CD4-positive, CD25-positive, alpha-beta regulatory T cell (primary cell): ENCODE data around the gene HRH2. TPM values are rescaled to one million over a fixed set of nuclear protein-coding genes. Genes with fewer than 3 reads are reported as not detected.

ENCODE experiments used
- ATAC-seq, 2 donors: fragments of 150-1000 bp; cut with Tn5 transposase; one replicate each; pipeline ENCODE4 v1.10.0; 2021; ENCODE audit warnings: low read depth in 2 of 2, moderate number of reproducible peaks in 2 of 2, moderate library complexity in 1 of 2
- DNase-seq, 3 donors: peaks; one replicate each; pipeline versions ENCODE4 v3.0.0 to v3.0.0-alpha.2; 2012 to 2022; ENCODE audit warnings: mixed read lengths in 1 of 3
- H3K27ac ChIP-seq: one replicate; pipeline ENCODE4 v1.7.0; 2013; ENCODE audit warnings: mild to moderate bottlenecking, low read length; ENCODE audit not compliant: insufficient read depth, poor library complexity, severe bottlenecking
- H3K27me3 ChIP-seq: one replicate; pipeline ENCODE4 v1.7.0; 2013; ENCODE audit warnings: low read length; ENCODE audit not compliant: control insufficient read depth, insufficient read depth
- H3K36me3 ChIP-seq: one replicate; pipeline ENCODE4 v1.7.0; 2013; ENCODE audit warnings: mild to moderate bottlenecking, low read length, moderate library complexity; ENCODE audit not compliant: control insufficient read depth, insufficient read depth
- H3K4me1 ChIP-seq: 2 replicates; pipeline ENCODE4 v1.7.0; 2013; ENCODE audit warnings: mild to moderate bottlenecking, low read length; ENCODE audit not compliant: insufficient read depth, control insufficient read depth, poor library complexity, severe bottlenecking
- H3K4me3 ChIP-seq: one replicate; pipeline ENCODE4 v1.7.0; 2013; ENCODE audit warnings: low read depth, mild to moderate bottlenecking, low read length, moderate library complexity
- H3K9me3 ChIP-seq, 2 experiments: 1 replicate in 1 of 2; 2 replicates in 1 of 2; pipeline ENCODE4 v1.7.0; 2013; ENCODE audit warnings: low read length in 2 of 2, mild to moderate bottlenecking in 1 of 2, moderate library complexity in 1 of 2; ENCODE audit not compliant: control insufficient read depth in 2 of 2
- H3K27ac Mint-ChIP-seq, 3 donors: one replicate each; pipeline ENCODE4 v1.8.0; 2020 to 2022; ENCODE audit warnings: mild to moderate bottlenecking in 3 of 3, mixed read lengths in 3 of 3, moderate library complexity in 2 of 3
- H3K27me3 Mint-ChIP-seq: one replicate; pipeline ENCODE4 v1.8.0; 2022; ENCODE audit warnings: mild to moderate bottlenecking, mixed read lengths
- H3K36me3 Mint-ChIP-seq: one replicate; pipeline ENCODE4 v1.8.0; 2020; ENCODE audit warnings: mixed read lengths
- H3K4me1 Mint-ChIP-seq, 4 donors: one replicate each; pipeline ENCODE4 v1.8.0; 2020 to 2022; ENCODE audit warnings: mixed read lengths in 4 of 4, mild to moderate bottlenecking in 1 of 4
- H3K4me3 Mint-ChIP-seq, 4 donors: one replicate each; pipeline ENCODE4 v1.8.0; 2020 to 2022; ENCODE audit warnings: mild to moderate bottlenecking in 4 of 4, mixed read lengths in 4 of 4, moderate library complexity in 3 of 4
- H3K9me3 Mint-ChIP-seq, 7 donors: one replicate each; pipeline ENCODE4 v1.8.0; 2020 to 2022; ENCODE audit warnings: mixed read lengths in 7 of 7, mild to moderate bottlenecking in 3 of 7, moderate library complexity in 2 of 7
- polyA plus RNA-seq, 4 donors: library from polyadenylated mRNA; unstranded; fragments of 300-500 nt; fragmentation: Illumina TruSeq; gene quantifications; one replicate each; pipeline ENCODE4 v1.2.3, GENCODE V29; 2021
- total RNA-seq: library from RNA; stranded (reverse); gene quantifications from one replicate; pipeline ENCODE4 v1.2.3, GENCODE V29; 2022

The HRH2 gene
- total and polyA plus RNA-seq, 5 donors from 2014 or later, result 1.6 to 7.0 (median 2.1) TPM

DNA sequence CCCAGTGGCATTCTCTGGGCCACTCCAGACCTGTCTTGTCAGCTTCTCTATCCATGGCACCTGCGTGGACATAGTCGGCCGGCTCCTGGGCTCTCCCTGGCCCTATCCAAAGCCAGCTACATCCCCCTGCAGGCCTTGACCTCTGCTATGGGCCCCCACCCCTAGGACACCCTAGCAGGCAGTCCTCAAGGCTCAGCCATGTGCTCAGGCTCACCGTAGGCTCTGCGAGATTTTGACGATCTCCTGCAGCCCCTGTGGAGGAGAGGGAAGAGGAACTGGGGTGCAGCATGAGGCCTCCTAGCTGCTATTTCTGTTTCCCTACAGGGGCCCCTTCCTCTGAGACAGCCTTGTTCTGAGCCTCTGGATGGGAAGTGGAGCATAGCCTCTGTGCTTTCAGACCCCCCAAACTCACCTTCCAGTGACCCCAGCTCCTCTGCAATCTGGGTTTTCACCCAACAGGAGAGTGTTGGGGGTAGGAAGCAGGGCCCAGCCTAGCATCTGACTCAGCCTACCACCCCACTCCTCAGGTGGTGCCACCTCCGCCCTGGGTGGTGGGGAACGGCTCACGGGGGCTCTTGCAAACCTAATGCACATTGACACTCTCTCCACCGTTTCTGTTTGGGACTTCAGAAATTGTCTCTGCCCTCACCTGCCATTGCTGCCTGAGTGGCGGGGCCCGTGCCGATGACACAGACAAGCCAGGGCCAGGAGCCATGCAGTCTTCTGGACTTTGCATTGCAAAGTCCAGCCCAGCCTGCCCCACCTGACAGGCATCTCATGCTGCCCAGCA, 36.7 kb downstream of the HRH2 start:
- H3K9me3 ChIP-seq, result no peaks in the 10 kb centered on the region
- H3K4me1 ChIP-seq, result peaks cover 14% of the 10 kb centered on the region
- Mint-ChIP-seq H3K27ac (peak overlapping the region in 2 of 3 donors; percentile 82 to 91), H3K4me1 (peaks cover 4 to 38% (median 25%) of the 10 kb centered on the region in 4 donors), H3K9me3 (no peaks in the 10 kb centered on the region), H3K4me3 (no peak overlapping the region), H3K36me3 (peaks cover 12% of the 10 kb centered on the region), H3K27me3 (no peaks in the 10 kb centered on the region)
- no peak for ATAC-seq
- H3K4me3 ChIP-seq, result no peak overlapping the region
- no peak for DNase-seq
- H3K27ac ChIP-seq, result no peak overlapping the region
- no peaks in the 10 kb centered on the region for H3K27me3 ChIP-seq
- no peaks in the 10 kb centered on the region for H3K36me3 ChIP-seq

DNA sequence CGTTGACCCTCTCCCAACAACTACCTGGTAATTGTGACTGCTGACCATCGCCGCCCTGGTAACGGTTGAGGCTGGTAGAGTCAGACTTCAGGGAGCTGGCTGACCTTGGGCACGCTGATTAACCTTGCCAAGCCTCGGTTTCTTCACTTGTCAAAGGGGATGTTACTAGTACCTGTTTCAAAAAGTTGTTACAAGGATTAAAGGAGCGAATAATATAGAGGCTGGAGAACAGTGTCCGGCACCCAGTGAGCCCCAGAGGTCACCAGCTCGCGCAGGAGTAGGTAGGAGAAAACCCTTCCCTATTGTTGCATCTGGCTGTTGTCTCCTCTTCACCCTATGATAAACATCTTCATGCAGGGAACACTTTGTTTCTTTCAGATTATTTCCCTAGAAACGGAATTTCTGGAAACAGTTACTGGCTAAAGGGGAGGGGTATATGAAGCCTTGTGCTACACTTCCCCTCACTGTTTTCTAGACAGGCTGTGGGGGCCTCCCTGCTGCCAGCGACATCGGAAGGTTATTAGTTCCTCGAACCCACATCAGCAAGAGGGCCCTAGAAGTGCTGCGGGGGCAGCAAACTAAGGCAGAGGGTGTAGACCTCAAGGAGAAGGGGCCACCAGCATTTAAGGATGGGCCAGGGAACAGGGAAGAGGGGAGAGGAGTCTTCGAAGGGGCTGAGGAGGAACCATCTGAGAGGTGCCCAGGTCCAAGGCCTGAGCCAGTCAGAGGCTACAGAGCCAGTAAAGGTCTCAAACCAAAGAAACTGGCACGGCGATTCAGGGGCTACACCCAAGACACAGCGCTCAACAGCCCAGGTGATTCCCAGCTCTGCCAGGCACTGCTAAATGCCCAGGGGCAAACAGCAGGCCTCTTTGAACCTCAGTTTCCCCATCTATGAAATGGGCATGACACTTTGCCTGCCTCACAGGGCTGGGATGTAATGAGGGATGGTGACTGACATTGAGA, 37.6 kb downstream of the HRH2 start:
- H3K36me3 ChIP-seq, result no peaks in the 10 kb centered on the region
- ATAC-seq, result no peak

DNA sequence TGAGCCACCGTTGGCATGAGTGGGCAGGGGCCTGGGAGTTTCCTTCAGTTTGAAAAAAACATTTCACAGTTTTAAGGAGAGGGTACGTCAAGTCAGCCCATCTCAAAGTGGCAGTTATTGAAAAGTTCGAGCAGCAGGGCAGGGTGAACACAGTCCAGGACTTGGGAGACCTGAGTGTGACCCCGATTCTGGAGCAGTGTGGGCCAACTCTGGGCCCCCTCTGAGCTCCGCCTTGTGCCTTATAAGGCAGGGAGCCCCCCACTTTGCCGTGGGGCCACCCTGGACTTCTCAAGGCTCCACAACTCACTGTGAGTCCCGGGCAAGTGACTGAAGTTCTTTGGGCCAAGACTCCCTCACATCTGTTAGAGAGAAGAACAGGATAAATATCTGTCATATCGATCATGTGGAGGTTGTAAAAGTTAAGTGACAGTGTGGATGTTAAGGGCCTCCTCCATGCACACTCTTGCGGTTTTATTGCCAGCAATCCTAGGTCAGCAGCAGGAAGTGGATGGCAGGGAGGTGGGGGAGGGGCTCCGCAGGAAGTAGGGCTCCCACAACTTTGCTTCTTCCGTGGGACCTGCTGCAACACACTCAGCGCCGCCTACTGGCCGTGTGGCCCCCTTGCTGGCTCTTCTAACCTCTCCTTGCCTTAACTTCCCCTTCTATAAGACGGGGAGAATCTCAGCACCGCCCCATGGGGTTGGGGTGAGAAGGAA, 38.4 kb downstream of the HRH2 start:
- H3K27ac Mint-ChIP-seq, result peak overlapping the region; percentile 82 to 97 (median 89)
- peak overlapping the region; percentile 14 for H3K27ac ChIP-seq
- peaks cover 4 to 30% (median 22%) of the 10 kb centered on the region in 4 donors for H3K4me1 Mint-ChIP-seq
- H3K4me1 ChIP-seq, result peaks cover 14% of the 10 kb centered on the region
- no peaks in the 10 kb centered on the region for H3K9me3 ChIP-seq
- no peaks in the 10 kb centered on the region for H3K27me3 ChIP-seq
- DNase-seq (peak; percentile 44 to 88 (median 66)), ATAC-seq (peak; percentile 66 to 82)
- H3K36me3 Mint-ChIP-seq, result peaks cover 11% of the 10 kb centered on the region
- no peaks in the 10 kb centered on the region for H3K27me3 Mint-ChIP-seq
- H3K36me3 ChIP-seq, result no peaks in the 10 kb centered on the region
- H3K4me3 ChIP-seq, result peak overlapping the region; percentile 50
- no peaks in the 10 kb centered on the region for H3K9me3 Mint-ChIP-seq
- H3K4me3 Mint-ChIP-seq, result peak overlapping the region; percentile 27 to 82 (median 41)

More for the DNA sequence above, 37.6 kb downstream of the HRH2 start:
- no peak overlapping the region for H3K4me3 ChIP-seq
- H3K27ac ChIP-seq, result peak overlapping the region; percentile 14
- Mint-ChIP-seq H3K27ac (peak overlapping the region; percentile 82 to 97 (median 91)), H3K4me3 (peak overlapping the region in 2 of 4 donors; percentile 34 to 82), H3K4me1 (peaks cover 4 to 37% (median 25%) of the 10 kb centered on the region in 4 donors), H3K36me3 (peaks cover 14% of the 10 kb centered on the region), H3K27me3 (no peaks in the 10 kb centered on the region), H3K9me3 (no peaks in the 10 kb centered on the region)
- DNase-seq, result no peak
- H3K4me1 ChIP-seq, result peaks cover 14% of the 10 kb centered on the region
- no peaks in the 10 kb centered on the region for H3K9me3 ChIP-seq
- H3K27me3 ChIP-seq, result no peaks in the 10 kb centered on the region

DNA sequence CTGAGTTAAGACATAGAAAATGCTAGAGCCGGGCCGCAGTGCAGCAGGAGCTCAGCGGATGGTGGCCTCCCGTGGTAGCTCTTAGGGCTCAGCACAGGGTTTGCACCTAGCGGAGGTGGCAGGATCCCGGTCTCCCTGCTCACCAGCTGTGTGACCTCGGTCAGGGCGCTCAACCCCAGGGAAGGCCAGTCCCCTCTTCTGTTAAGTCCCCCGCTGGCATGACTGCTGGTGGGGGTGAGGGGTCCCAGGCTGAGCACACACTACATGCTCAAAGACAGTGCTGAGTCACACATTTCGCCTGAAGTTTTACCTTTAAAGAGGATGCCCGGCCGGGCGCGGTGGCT, 39.0 kb downstream of the HRH2 start:
- DNase-seq, result no peak
- H3K27ac Mint-ChIP-seq, result peak overlapping the region in 2 of 3 donors; percentile 82 to 89
- Histone ChIP-seq H3K4me3 (no peak overlapping the region), H3K27ac (peak overlapping the region; percentile 14), H3K36me3 (no peaks in the 10 kb centered on the region), H3K27me3 (no peaks in the 10 kb centered on the region), H3K9me3 (no peaks in the 10 kb centered on the region), H3K4me1 (peaks cover 14% of the 10 kb centered on the region)
- ATAC-seq, result no peak
- H3K4me1 Mint-ChIP-seq, result peaks cover 4 to 30% (median 22%) of the 10 kb centered on the region in 4 donors
- peak overlapping the region in 1 of 4 donors; percentile 82 for H3K4me3 Mint-ChIP-seq
- no peaks in the 10 kb centered on the region for H3K9me3 Mint-ChIP-seq
- no peaks in the 10 kb centered on the region for H3K27me3 Mint-ChIP-seq
- peaks cover 11% of the 10 kb centered on the region for H3K36me3 Mint-ChIP-seq

DNA sequence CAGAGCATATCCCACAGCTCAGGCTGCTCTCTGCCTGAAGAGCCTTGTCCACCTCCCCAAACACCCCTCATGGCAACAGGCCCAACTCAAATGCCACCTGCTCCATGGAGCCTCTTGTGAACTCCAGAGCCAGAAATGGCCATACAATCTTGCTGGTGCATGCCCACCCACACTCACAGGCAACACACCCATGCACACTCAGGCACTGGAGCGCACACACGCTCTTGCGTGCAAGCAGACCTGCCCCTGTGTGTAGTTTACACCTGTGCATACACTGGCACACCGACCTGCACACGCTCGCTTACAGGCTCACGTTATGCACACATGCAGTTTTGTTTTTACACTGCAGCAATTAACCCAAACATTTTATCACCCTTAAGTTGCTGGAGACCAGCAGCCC, 40.0 kb downstream of the HRH2 start:
- peaks cover 11% of the 10 kb centered on the region for H3K36me3 Mint-ChIP-seq
- no peak overlapping the region for H3K27ac ChIP-seq
- H3K4me3 Mint-ChIP-seq, result peak overlapping the region in 1 of 4 donors; percentile 25
- no peaks in the 10 kb centered on the region for H3K36me3 ChIP-seq
- H3K4me3 ChIP-seq, result no peak overlapping the region
- peaks cover 14% of the 10 kb centered on the region for H3K4me1 ChIP-seq
- ATAC-seq, result no peak
- no peaks in the 10 kb centered on the region for H3K9me3 ChIP-seq
- H3K27ac Mint-ChIP-seq, result peak overlapping the region in 1 of 3 donors; percentile 69
- H3K27me3 Mint-ChIP-seq, result no peaks in the 10 kb centered on the region
- peaks cover under 1 to 30% (median 22%) of the 10 kb centered on the region in 4 donors for H3K4me1 Mint-ChIP-seq
- H3K27me3 ChIP-seq, result no peaks in the 10 kb centered on the region
- H3K9me3 Mint-ChIP-seq, result no peaks in the 10 kb centered on the region
- no peak for DNase-seq

DNA sequence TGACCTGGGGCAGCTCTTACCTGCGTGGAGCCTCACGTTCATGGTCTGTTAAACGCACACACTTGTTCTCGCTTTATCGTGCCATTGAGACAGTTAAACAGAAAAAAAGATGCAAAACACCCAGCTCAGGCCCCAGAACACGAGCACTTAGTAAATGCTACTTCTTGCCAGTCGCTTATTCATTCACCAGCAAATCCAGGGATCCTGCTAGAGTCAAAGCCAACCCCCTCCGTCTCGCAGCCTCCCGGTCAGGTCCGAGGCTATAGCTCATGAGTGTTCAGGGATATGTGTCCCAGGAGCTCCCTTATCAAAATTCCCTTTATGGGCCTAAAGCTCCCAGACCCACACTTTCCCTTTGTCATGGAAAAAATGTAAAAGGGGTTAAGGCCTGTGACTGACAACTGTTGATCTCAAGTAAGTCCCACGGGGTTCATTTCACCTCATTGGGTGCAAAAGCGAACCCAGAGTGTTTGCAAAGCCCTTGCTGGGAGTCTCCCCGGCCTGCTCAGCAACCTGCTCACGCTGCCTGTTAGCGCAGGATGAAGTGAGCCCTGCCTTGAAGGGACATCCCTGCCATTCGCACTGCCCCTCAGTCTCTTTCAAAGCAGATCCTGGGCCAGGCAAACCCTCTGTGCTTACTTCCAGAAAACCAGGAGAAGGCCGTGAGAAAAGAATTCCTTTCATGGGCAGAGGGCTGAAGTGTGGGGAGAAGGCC, 40.7 kb downstream of the HRH2 start:
- peaks cover 11% of the 10 kb centered on the region for H3K36me3 Mint-ChIP-seq
- ATAC-seq, result no peak
- Histone ChIP-seq H3K36me3 (no peaks in the 10 kb centered on the region), H3K9me3 (no peaks in the 10 kb centered on the region), H3K27me3 (no peaks in the 10 kb centered on the region), H3K4me3 (no peak overlapping the region), H3K27ac (no peak overlapping the region), H3K4me1 (peaks cover 14% of the 10 kb centered on the region)
- H3K4me3 Mint-ChIP-seq, result no peak overlapping the region
- peaks cover 0 to 30% (median 21%) of the 10 kb centered on the region in 4 donors for H3K4me1 Mint-ChIP-seq
- no peak for DNase-seq
- H3K27ac Mint-ChIP-seq, result peak overlapping the region in 2 of 3 donors; percentile 69 to 89
- no peaks in the 10 kb centered on the region for H3K9me3 Mint-ChIP-seq
- H3K27me3 Mint-ChIP-seq, result no peaks in the 10 kb centered on the region

DNA sequence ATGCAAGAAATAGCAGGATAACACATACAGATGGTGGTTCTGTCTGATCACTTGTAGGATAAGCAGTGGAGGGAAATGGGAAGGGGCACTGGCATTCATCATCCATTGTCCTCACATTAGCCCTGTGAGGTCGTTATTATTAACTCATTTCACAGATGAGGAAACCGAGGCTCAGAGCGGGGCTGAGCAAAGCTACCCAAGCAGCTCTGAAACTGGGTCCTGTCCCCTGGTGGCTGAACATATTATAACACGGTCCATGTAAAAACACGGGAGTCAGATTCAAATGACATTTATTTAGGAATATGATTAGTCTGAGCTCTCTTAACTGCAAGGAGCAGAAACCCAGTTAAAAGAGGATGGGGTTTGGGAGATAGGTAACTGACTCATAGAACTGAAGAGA, 43.1 kb downstream of the HRH2 start:
- H3K27me3 Mint-ChIP-seq, result no peaks in the 10 kb centered on the region
- no peak for ATAC-seq
- no peaks in the 10 kb centered on the region for H3K9me3 Mint-ChIP-seq
- peaks cover 10% of the 10 kb centered on the region for H3K4me1 ChIP-seq
- no peak overlapping the region for H3K4me3 Mint-ChIP-seq
- H3K36me3 ChIP-seq, result no peaks in the 10 kb centered on the region
- H3K4me3 ChIP-seq, result no peak overlapping the region
- H3K27ac Mint-ChIP-seq, result no peak overlapping the region
- H3K27me3 ChIP-seq, result no peaks in the 10 kb centered on the region
- H3K9me3 ChIP-seq, result no peaks in the 10 kb centered on the region
- H3K27ac ChIP-seq, result no peak overlapping the region
- peak in 1 of 3 donors; percentile 14 for DNase-seq
- peaks cover 0 to 17% (median 14%) of the 10 kb centered on the region in 4 donors for H3K4me1 Mint-ChIP-seq
- H3K36me3 Mint-ChIP-seq, result peaks cover 11% of the 10 kb centered on the region
